Activated T-helper 17 cell treated with anti-CD3 and anti-CD28 coated beads, Interleukin-2, amount 50 U/mL, for 72 hours (primary cell): ENCODE data around the gene PRKCZ. TPM values are rescaled to one million over a fixed set of nuclear protein-coding genes. Genes with fewer than 3 reads are reported as not detected.

Source experiments
- ATAC-seq: fragments of 150-1000 bp; cut with Tn5 transposase; replicated peaks from 2 replicates; pipeline ENCODE4 v1.10.0; 2021; ENCODE audit warnings: mild to moderate bottlenecking, moderate library complexity
- H3K27ac Mint-ChIP-seq: one replicate; pipeline ENCODE4 v1.8.0; 2022; ENCODE audit warnings: mixed read lengths
- H3K27me3 Mint-ChIP-seq: one replicate; pipeline ENCODE4 v1.8.0; 2022; ENCODE audit warnings: mixed read lengths
- H3K36me3 Mint-ChIP-seq: one replicate; pipeline ENCODE4 v1.8.0; 2022; ENCODE audit warnings: low read depth, mild to moderate bottlenecking, mixed read lengths
- H3K4me1 Mint-ChIP-seq: one replicate; pipeline ENCODE4 v1.8.0; 2022; ENCODE audit warnings: mixed read lengths
- H3K4me3 Mint-ChIP-seq: one replicate; pipeline ENCODE4 v1.8.0; 2022; ENCODE audit warnings: mild to moderate bottlenecking, mixed read lengths
- H3K9me3 Mint-ChIP-seq: one replicate; pipeline ENCODE4 v1.8.0; 2022; ENCODE audit warnings: mixed read lengths
- total RNA-seq, 2 donors: library from RNA; stranded (reverse); gene quantifications; one replicate each; pipeline ENCODE4 v1.2.3, GENCODE V29; 2022

PRKCZ gene
- 10 to 100 TPM; 12.2 to 24.7 TPM for total RNA-seq

DNA sequence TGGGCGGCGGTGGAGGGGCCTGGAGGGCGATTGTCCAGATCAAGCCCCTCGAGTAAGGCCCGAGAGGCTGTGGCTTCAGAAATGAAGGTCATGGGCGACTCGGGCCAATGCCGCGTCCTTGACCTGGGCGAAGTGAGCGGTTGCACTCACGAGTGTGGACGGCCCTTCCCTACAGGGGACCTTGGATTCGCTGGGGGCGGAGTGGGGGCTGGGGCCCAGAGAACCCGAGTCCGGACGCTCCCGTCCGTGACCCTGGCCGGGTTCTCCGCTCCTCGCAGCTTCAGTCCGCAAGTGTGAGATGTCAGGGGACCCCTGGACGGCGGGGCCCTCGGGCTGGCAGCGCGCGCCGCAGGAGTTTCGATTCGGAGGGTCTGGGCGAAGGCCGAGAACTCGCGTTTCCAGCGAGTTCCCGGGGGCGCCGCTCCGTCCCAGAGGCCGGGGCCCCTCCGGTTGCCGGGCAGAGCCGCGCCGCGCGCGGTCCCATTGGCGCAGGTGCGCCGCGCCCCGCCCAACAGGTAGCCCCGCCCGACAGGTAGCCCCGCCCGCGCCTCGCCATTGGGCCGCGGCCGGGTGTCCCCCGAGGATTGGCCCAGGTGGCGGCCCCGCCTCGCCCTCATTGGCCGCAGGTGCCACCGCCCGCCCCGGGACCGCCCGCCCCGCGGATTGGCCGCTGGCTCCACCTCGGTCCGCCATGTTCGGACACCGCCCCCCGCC is at the start of gene PRKCZ:
TSS of gene PRKCZ (plus strand) at position 694 of the 714 bp plus-strand sequence. CDS start 220 bp downstream, outside the sequence.
- Mint-ChIP-seq H3K27me3 (no peaks in the 10 kb centered on the region), H3K4me1 (peaks cover 13% of the 10 kb centered on the region), H3K27ac (peak within 1 kb of the TSS; percentile 50), H3K36me3 (no peaks in the 10 kb centered on the region), H3K9me3 (no peaks in the 10 kb centered on the region), H3K4me3 (peak within 1 kb of the TSS; percentile 78)
- ATAC-seq, result peak; percentile 98

DNA sequence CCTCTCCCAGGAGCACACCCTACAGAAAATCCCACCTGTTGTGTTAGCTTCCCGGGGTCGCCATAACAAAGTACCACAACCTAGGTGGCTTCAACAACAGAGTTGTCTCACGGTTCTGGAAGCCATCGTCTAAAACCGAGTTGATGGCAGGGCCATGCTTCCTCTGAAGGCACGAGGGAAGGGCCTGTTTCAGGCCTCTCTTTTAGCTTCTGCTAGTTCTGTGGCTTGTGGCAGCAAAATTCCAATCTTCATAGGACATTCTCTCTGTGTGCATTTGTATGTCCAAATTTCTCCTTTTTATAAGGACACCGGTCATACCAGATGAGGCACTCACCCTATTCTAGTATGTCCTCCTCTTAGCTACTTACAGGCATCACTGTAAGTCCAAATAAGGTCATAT is 49.8 kb upstream of the PRKCZ start:
- no peaks in the 10 kb centered on the region for H3K9me3 Mint-ChIP-seq
- H3K4me3 Mint-ChIP-seq, result no peak overlapping the region
- H3K27ac Mint-ChIP-seq, result no peak overlapping the region
- no peaks in the 10 kb centered on the region for H3K36me3 Mint-ChIP-seq
- ATAC-seq, result no peak
- H3K27me3 Mint-ChIP-seq, result peaks cover 28% of the 10 kb centered on the region
- peaks cover 5% of the 10 kb centered on the region for H3K4me1 Mint-ChIP-seq

DNA sequence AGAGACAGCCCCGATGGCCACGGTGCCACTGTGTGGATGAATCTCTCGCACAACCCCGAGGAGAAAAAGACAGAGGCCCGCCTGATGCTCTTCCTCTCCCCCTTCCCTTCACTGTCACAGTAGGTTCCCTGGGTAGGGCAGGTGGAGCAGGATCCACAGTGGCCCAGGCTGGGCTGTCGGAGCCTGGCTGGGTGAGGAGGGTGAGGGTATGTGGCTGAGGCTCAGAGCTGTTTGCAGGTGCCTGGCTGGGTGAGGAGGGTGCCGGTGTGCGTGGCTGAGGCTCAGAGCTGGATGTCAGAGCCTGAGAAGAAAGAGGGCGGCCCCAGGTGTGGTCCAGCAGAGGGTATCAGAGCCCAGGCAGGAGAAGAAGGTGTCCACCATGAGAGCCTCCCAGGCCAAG is 49.4 kb upstream of the PRKCZ start:
- peaks cover 5% of the 10 kb centered on the region for H3K4me1 Mint-ChIP-seq
- H3K9me3 Mint-ChIP-seq, result no peaks in the 10 kb centered on the region
- H3K4me3 Mint-ChIP-seq, result no peak overlapping the region
- H3K36me3 Mint-ChIP-seq, result no peaks in the 10 kb centered on the region
- peaks cover 32% of the 10 kb centered on the region for H3K27me3 Mint-ChIP-seq
- ATAC-seq, result no peak
- no peak overlapping the region for H3K27ac Mint-ChIP-seq

GRCh38 chr1:2001773-2002411 is 48.3 kb upstream of the PRKCZ start:
- no peak overlapping the region for H3K27ac Mint-ChIP-seq
- H3K27me3 Mint-ChIP-seq, result peaks cover 34% of the 10 kb centered on the region
- no peaks in the 10 kb centered on the region for H3K36me3 Mint-ChIP-seq
- no peaks in the 10 kb centered on the region for H3K9me3 Mint-ChIP-seq
- no peaks in the 10 kb centered on the region for H3K4me1 Mint-ChIP-seq
- no peak overlapping the region for H3K4me3 Mint-ChIP-seq
- ATAC-seq, result no peak

DNA sequence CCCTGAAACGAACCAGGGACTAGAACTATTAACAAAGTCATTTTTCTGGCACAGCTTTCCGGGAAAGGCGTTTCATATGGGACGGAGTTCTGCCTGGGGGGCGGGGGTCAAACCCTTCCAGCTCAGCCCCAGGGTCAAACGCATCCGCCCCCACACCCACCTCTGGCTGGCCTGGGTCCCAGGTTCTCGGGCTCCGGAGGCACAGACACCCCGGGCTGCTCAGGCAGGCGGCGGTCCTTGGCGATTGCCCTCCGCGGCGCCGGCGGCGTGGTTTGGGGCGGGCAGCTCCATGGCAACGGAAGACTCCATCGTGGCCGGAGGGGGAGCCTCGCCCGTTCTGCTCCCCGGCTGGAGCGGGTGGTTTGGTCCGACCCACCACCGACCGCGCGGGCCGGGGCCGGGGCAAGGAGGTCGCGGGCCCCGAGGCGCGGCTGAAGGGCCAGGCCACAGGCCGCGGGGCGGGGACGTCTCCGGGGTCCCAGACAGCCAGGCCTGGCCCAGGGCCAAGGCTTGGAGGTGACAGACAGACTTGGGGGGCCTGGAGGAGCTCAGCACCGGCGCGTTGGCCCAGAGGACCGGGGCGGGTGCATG is 46.6 kb upstream of the PRKCZ start, which contains the start of gene CFAP74:
TSS of gene CFAP74 (minus strand) at position 246 of the 591 bp plus-strand sequence. CDS start 12,830 bp downstream, outside the sequence.
- no peak for ATAC-seq
- Mint-ChIP-seq H3K27me3 (peaks cover 30% of the 10 kb centered on the region), H3K4me1 (no peaks in the 10 kb centered on the region)

DNA sequence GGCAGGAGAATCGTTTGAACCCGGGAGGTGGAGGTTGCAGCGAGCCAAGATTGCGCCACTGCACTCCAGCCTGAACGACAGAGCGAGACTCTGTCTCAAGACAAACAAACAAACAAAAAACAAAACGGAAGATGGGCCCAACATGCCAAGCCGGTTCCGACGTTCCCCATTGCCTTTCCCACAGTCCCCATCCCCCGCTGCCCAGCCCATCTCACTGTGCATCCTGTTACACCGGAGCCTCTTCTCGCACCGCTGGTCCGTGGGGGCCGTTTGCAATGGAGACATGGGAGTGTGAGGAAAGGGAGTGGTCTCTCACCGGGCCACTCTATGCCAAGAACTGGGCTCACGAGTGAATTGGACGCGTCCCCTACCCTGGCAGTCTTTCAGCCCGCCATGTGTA is 45.4 kb upstream of the PRKCZ start:
- H3K36me3 Mint-ChIP-seq, result no peaks in the 10 kb centered on the region
- H3K27ac Mint-ChIP-seq, result no peak overlapping the region
- no peaks in the 10 kb centered on the region for H3K9me3 Mint-ChIP-seq
- ATAC-seq, result no peak
- no peaks in the 10 kb centered on the region for H3K4me1 Mint-ChIP-seq
- no peak overlapping the region for H3K4me3 Mint-ChIP-seq
- peaks cover 25% of the 10 kb centered on the region for H3K27me3 Mint-ChIP-seq

More for the DNA sequence above, 46.6 kb upstream of the PRKCZ start, which contains the start of gene CFAP74:
- Mint-ChIP-seq H3K9me3 (no peaks in the 10 kb centered on the region), H3K4me3 (no peak within 1 kb of the TSS), H3K27ac (no peak within 1 kb of the TSS), H3K36me3 (no peaks in the 10 kb centered on the region)

DNA sequence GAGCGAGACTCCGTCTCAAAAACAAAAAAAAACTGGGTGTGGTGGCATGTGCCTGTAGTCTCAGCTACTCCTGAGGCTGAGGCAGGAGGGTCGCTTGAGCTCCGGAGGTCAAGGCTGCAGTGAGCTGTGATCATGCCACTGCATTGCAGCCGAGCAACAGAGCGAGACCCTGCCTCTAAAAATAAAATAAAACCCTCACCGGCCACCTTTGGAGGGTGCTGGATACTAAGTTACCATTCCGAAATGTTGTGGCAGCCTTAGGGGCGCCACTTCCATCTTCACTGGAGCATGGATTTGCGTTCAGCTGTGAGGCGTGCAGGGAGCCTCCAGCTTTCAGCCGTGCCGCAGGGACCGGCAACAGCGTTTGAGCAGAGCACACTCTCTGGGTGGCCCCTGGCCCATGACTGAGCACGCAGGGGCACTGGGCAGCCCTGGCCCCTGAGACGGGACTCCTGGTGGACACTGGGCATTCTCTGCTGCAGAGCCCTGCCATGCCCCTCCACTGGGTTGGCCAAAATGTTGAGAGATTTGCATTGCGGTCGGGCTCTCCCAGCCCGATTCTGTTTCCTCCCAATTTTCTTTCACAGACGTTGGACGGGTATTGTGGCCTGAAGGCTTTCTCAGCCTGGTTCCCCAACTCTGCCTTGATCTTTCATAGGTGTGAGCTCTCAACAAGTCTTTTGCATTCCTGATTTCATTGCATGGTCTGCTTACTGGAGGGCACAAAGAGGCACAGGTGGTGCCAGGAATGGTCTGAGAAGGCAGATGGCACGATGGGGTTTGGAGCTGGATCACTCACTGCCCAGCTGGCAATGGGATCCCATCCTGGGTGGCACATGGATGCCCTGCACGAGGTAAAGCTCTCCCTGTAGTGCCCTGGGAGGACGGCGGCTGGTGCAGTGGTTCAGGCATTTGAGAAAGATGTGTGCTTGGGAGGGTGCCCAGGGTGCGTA is 40.8 kb upstream of the PRKCZ start:
- ATAC-seq, result no peak
- Mint-ChIP-seq H3K9me3 (no peaks in the 10 kb centered on the region), H3K36me3 (no peaks in the 10 kb centered on the region)

DNA sequence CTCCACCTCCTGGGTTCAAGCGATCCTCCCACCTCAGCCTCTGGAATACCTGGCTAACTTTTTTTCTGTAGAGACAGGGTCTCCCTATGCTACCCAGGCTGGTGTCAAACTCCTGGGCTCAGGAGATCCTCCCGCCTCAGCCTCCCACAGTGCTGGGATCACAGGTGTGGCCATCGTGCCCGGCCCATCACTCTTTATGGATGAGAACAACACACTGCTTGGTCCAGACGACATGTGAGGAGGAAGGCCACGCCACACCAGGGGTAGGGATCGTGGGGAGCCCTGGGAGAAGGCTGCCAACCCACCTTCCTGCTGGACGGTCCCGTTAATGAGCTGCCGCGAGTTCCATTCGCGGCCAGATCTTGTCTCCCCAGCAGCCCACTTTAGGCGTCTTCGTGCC is 36.0 kb upstream of the PRKCZ start:
- Mint-ChIP-seq H3K36me3 (no peaks in the 10 kb centered on the region), H3K27me3 (peaks cover 31% of the 10 kb centered on the region), H3K4me1 (no peaks in the 10 kb centered on the region), H3K27ac (no peak overlapping the region), H3K9me3 (no peaks in the 10 kb centered on the region), H3K4me3 (no peak overlapping the region)
- ATAC-seq, result no peak

More for the DNA sequence above, 40.8 kb upstream of the PRKCZ start:
- Mint-ChIP-seq H3K27ac (no peak overlapping the region), H3K4me1 (no peaks in the 10 kb centered on the region), H3K27me3 (peaks cover 13% of the 10 kb centered on the region), H3K4me3 (no peak overlapping the region)

- peaks cover 31% of the 10 kb centered on the region for H3K27me3 Mint-ChIP-seq
- H3K9me3 Mint-ChIP-seq, result no peaks in the 10 kb centered on the region
Measured at GRCh38 chr1:2014741-2015735, 35.2 kb upstream of the PRKCZ start.

DNA sequence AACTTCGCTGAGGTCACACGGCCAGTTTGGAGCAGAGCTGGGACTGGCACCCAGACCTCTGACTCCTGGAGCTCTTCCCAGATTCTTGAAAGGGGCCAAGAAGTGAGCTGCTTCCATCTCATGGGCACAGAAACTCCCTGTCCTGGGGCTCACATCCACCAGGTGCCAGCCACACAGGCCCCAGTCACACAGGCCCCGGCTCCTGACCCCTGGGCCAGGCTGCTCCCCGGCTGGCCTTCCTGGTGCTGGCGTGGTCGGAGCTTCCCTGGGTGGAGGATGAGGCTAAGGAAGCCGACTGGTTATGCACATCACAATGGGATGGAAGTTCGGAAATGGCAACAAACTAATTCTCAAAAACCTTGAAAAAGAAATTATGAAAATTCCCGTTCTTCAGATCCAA is 34.1 kb upstream of the PRKCZ start:
- no peak for ATAC-seq
- Mint-ChIP-seq H3K4me3 (no peak overlapping the region), H3K27ac (no peak overlapping the region), H3K36me3 (no peaks in the 10 kb centered on the region), H3K27me3 (peaks cover 35% of the 10 kb centered on the region), H3K4me1 (no peaks in the 10 kb centered on the region), H3K9me3 (no peaks in the 10 kb centered on the region)

More at GRCh38 chr1:2014741-2015735, 35.2 kb upstream of the PRKCZ start:
- Mint-ChIP-seq H3K4me3 (no peak overlapping the region), H3K4me1 (no peaks in the 10 kb centered on the region), H3K36me3 (no peaks in the 10 kb centered on the region), H3K27ac (no peak overlapping the region)
- ATAC-seq, result no peak

DNA sequence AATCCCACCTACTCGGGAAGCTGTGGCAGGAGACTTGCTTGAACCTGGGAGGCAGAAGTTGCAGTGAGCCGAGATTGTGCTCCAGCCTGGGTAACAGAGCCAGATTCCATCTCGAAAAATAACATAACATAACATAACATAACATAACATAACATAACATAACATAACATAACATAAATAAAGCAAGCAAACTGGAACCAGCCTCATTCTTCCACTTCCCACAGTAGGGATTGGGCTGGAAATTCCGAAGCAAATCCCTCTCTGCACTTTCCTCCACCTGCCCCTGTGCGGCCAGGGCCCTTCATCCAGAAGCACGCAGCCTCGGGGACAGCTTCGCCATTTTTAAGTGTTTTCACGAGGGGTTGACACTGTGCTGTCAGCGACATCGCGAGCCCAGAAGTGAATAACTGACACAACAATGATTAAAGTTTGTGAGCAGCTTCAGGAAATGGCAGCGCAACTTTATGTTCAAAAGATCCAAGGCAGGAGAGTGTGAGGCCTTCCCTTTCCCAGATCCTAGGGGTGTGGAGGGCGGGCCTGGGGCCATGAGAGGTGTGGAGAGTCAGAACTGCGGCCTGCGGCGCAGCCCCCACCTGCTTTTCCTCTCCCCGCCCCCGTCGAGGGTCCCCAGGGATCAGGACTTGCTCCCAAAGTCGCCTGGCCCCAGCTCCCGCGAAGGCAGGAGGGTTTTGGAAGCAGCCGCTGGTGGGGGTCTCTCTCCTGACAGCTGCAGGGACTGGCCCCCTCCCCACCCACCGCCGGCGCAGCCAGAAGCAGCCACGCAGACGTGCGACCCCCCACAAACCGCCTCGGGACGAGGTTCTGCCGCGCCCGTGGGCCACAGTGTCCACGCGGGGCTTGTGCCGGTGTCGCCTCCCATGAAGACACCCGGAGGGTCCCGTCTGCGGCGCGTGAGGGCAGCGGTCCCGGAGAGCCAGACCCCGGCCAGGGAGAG is 31.7 kb upstream of the PRKCZ start:
- ATAC-seq, result no peak
- Mint-ChIP-seq H3K4me3 (peak overlapping the region; percentile 29), H3K4me1 (no peaks in the 10 kb centered on the region), H3K9me3 (no peaks in the 10 kb centered on the region), H3K27ac (no peak overlapping the region), H3K36me3 (no peaks in the 10 kb centered on the region), H3K27me3 (peaks cover 36% of the 10 kb centered on the region)

DNA sequence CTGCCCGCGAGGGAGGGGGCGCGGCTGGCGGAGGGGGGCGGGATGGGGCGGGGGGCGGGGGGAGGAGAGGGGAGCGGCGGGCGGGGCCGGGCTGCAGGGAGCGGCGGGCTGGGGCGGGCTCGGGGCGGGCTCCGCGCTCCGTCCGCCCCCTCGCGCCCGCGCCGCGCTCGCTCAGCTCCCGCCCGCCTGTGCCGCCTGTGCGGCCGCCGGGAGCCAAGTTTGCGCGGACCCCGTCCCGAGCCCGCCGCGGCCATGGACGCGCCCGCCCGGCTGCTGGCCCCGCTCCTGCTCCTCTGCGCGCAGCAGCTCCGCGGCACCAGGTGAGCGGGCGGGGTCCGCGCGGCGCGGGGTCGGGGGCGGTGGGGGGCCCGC is 31.1 kb upstream of the PRKCZ start, which contains the start of gene GABRD:
TSS of gene GABRD (plus strand) at position 174 of the 372 bp plus-strand sequence. CDS start at position 253, 79 bp downstream.
- Mint-ChIP-seq H3K9me3 (no peaks in the 10 kb centered on the region), H3K4me3 (peak within 1 kb of the TSS; percentile 29), H3K36me3 (no peaks in the 10 kb centered on the region), H3K4me1 (no peaks in the 10 kb centered on the region), H3K27ac (no peak within 1 kb of the TSS), H3K27me3 (peaks cover 40% of the 10 kb centered on the region)
- ATAC-seq, result no peak
